Parathyroid adenoma (tissue), 2 donors: ENCODE data around the gene PLA2G2A.

Experiments used
- H2AFZ ChIP-seq: fragments of 300-600 bp; sonication (generic); one replicate; pipeline ENCODE4 v1.7.0; 2017; ENCODE audit warnings: antibody characterized with exemption, mild to moderate bottlenecking
- H3K27ac ChIP-seq: fragments of 300-600 bp; sonication (generic); one replicate; pipeline ENCODE4 v1.7.0; 2017
- H3K27me3 ChIP-seq: fragments of 300-600 bp; sonication (generic); one replicate; pipeline ENCODE4 v1.7.0; 2017; ENCODE audit warnings: low read length; ENCODE audit not compliant: control insufficient read depth, insufficient read depth
- H3K36me3 ChIP-seq: fragments of 300-600 bp; sonication (generic); one replicate; pipeline ENCODE4 v1.7.0; 2017; ENCODE audit warnings: low read length; ENCODE audit not compliant: control insufficient read depth, insufficient read depth
- H3K4me1 ChIP-seq: fragments of 300-600 bp; sonication (generic); one replicate; pipeline ENCODE4 v1.7.0; 2017; ENCODE audit warnings: control low read depth
- H3K4me2 ChIP-seq: fragments of 300-600 bp; sonication (generic); one replicate; pipeline ENCODE4 v1.7.0; 2017; ENCODE audit warnings: low read length
- H3K4me3 ChIP-seq: fragments of 300-600 bp; sonication (generic); one replicate; pipeline ENCODE4 v1.7.0; 2017; ENCODE audit warnings: low read depth, low read length
- H3K79me2 ChIP-seq: fragments of 300-600 bp; sonication (generic); one replicate; pipeline ENCODE4 v1.7.0; 2017; ENCODE audit warnings: control low read depth
- H3K9ac ChIP-seq: fragments of 300-600 bp; sonication (generic); one replicate; pipeline ENCODE4 v1.7.0; 2017; ENCODE audit warnings: mild to moderate bottlenecking
- H3K9me3 ChIP-seq: fragments of 300-600 bp; sonication (generic); one replicate; pipeline ENCODE4 v1.7.0; 2017; ENCODE audit warnings: low read length; ENCODE audit not compliant: control insufficient read depth
- TF ChIP-seq, protein P1 (sequence below): fragments of 300-600 bp; sonication (generic); IDR thresholded peaks from one replicate; pipeline ENCODE4 v1.7.0; 2017; ENCODE audit warnings: antibody characterized with exemption, mild to moderate bottlenecking
- donor health status: primary hyperparathyroidism.

PLA2G2A gene

DNA sequence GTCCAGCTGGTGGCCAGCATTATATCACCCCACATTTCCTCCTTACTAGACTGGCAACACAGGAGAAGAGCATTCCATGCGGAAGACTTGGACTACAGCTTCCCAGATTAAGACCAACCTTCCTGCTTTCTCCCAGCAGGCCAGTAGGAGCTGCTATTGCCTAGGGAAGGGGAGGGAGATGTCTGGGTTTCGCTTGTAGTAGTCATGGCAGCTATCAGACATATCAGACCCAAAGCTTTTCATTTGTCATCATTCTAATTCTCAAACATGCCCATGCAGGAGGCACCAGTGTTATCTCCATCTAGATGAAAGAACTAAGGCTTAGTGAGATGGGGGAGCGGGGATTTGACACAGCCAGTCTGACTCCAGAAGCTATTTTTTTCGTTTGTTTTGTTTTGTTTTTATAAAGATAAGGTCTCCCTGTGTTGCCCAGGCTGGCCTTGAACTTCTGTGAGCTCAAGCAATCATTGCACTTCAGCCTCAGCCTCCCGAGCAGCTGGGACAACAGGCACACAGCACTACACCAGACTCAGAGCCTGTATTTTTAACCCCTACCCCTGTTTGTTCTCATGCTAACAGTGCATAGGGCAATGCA is 4.5 kb downstream of the PLA2G2A start:
- H3K27ac ChIP-seq: peak overlapping the region; percentile 36
- H3K4me1 ChIP-seq: peaks cover 3% of the 10 kb centered on the region
- no peak overlapping the region for H3K9ac ChIP-seq
- no peaks in the 10 kb centered on the region for H3K9me3 ChIP-seq
- TF ChIP-seq, protein P1, sequence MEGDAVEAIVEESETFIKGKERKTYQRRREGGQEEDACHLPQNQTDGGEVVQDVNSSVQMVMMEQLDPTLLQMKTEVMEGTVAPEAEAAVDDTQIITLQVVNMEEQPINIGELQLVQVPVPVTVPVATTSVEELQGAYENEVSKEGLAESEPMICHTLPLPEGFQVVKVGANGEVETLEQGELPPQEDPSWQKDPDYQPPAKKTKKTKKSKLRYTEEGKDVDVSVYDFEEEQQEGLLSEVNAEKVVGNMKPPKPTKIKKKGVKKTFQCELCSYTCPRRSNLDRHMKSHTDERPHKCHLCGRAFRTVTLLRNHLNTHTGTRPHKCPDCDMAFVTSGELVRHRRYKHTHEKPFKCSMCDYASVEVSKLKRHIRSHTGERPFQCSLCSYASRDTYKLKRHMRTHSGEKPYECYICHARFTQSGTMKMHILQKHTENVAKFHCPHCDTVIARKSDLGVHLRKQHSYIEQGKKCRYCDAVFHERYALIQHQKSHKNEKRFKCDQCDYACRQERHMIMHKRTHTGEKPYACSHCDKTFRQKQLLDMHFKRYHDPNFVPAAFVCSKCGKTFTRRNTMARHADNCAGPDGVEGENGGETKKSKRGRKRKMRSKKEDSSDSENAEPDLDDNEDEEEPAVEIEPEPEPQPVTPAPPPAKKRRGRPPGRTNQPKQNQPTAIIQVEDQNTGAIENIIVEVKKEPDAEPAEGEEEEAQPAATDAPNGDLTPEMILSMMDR: peak; percentile 87
- peak overlapping the region; percentile 3 for H3K4me3 ChIP-seq
- H3K27me3 ChIP-seq: no peaks in the 10 kb centered on the region
- no peaks in the 10 kb centered on the region for H3K79me2 ChIP-seq
- no peaks in the 10 kb centered on the region for H3K36me3 ChIP-seq
- H3K4me2 ChIP-seq: no peak overlapping the region
- no peak overlapping the region for H2AFZ ChIP-seq

DNA sequence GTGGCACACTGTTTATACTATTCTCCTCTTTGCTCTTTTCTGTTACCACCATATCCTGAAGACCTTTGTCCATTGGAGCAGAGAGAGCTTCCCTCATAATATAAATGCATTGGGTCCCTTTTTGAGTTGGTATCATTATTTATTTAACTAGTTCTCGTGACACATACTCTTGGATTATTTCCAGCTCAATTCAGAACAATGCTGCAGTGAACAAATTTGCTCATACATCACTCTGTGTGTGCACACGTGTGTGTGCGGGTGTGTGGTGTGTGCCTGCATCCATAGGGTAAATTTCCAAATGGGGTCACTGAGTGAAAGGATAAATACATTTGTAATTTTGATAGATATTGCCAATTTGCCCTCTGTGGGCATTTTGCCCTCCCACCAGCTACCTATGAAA is 5.8 kb downstream of the PLA2G2A start:
- H3K27ac ChIP-seq: no peak overlapping the region

DNA sequence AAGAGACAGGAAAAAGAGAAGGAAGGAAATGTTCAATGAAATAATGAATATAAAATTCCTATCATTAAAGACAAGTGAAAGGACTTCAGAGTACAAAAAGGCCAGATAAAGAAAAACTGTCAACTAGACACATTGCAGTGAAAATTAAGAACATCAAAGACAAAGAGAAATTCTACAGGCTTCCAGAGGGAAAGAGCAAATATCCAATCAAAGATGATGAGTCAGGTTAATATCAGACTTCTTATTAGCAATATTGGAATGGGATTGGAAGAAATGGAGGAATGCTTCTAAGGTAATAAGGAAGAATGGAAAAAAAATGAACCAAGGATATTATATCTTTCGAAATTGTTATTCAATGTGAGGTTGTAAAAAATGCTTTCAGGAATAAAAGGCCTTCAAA is 7.8 kb downstream of the PLA2G2A start:
- Histone ChIP-seq H3K9me3 (no peaks in the 10 kb centered on the region), H3K27ac (no peak overlapping the region), H3K27me3 (no peaks in the 10 kb centered on the region), H3K4me2 (no peak overlapping the region), H3K4me1 (peaks cover 6% of the 10 kb centered on the region), H3K9ac (no peak overlapping the region), H3K36me3 (no peaks in the 10 kb centered on the region), H2AFZ (no peak overlapping the region), H3K79me2 (no peaks in the 10 kb centered on the region), H3K4me3 (no peak overlapping the region)
- TF ChIP-seq, protein P1: no peak

More for the DNA sequence above, 5.8 kb downstream of the PLA2G2A start:
- TF ChIP-seq, protein P1: no peak
- no peaks in the 10 kb centered on the region for H3K27me3 ChIP-seq
- peaks cover 3% of the 10 kb centered on the region for H3K4me1 ChIP-seq
- H3K4me2 ChIP-seq: no peak overlapping the region
- no peak overlapping the region for H3K4me3 ChIP-seq
- H3K36me3 ChIP-seq: no peaks in the 10 kb centered on the region
- no peak overlapping the region for H2AFZ ChIP-seq
- no peaks in the 10 kb centered on the region for H3K79me2 ChIP-seq
- H3K9ac ChIP-seq: no peak overlapping the region
- no peaks in the 10 kb centered on the region for H3K9me3 ChIP-seq

DNA sequence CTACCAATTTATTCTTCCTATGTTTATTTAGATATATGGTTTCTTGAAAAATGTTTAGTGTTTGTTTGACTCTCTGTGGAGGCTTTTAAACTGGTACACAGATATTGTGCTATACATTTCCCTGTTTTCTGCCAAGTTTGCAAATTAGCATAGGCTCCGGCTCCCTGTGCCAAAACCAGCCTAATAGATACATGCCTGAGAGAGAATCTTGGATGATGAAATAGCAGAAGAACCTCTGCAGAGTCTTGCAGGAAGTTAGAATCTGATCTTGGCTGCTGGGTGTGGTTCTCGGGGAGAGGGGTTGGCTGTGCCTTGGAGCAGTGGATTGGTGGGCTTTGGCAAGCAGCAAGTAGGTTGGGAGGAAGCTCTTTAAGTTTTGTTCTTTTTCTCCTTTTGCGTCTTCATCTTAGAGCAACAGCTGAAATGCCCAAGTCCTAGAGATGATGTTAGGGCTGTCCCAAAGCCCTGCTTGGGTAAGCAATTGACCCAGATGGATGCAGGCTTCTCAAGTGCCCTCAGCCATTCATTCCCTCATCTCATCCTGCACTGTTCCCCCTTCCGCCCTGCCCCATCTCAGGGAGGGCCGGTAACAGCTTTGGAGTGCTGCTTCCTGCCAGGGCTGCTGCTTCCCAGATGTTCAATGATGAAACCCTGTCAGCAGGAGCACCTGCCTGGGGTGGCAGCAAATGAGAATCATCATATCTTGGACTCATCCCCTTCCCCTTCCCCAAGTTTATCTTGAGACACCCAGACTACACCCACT is 9.3 kb downstream of the PLA2G2A start:
- Histone ChIP-seq H3K4me3 (no peak overlapping the region), H3K9ac (no peak overlapping the region), H3K36me3 (no peaks in the 10 kb centered on the region), H3K79me2 (no peaks in the 10 kb centered on the region), H2AFZ (no peak overlapping the region), H3K9me3 (no peaks in the 10 kb centered on the region), H3K27me3 (no peaks in the 10 kb centered on the region), H3K4me2 (no peak overlapping the region), H3K4me1 (peaks cover 4% of the 10 kb centered on the region), H3K27ac (no peak overlapping the region)
- TF ChIP-seq, protein P1: no peak
